ENCODE measurements around the gene GIPC3.

The GIPC3 gene

GRCh38 chr19:3614858-3615505 is 29.7 kb downstream of the GIPC3 start:
- no peak for DNase-seq
- TF ChIP-seq, protein P1, sequence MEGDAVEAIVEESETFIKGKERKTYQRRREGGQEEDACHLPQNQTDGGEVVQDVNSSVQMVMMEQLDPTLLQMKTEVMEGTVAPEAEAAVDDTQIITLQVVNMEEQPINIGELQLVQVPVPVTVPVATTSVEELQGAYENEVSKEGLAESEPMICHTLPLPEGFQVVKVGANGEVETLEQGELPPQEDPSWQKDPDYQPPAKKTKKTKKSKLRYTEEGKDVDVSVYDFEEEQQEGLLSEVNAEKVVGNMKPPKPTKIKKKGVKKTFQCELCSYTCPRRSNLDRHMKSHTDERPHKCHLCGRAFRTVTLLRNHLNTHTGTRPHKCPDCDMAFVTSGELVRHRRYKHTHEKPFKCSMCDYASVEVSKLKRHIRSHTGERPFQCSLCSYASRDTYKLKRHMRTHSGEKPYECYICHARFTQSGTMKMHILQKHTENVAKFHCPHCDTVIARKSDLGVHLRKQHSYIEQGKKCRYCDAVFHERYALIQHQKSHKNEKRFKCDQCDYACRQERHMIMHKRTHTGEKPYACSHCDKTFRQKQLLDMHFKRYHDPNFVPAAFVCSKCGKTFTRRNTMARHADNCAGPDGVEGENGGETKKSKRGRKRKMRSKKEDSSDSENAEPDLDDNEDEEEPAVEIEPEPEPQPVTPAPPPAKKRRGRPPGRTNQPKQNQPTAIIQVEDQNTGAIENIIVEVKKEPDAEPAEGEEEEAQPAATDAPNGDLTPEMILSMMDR (IDR thresholded peaks at IDR 0.05; ENCODE audit: low read depth, low read length) = no peak
- H3K9me3 ChIP-seq (ENCODE audit: severe bottlenecking) = no peaks in the 10 kb centered on the region
- H3K4me3 ChIP-seq (ENCODE audit: low read depth, low read length) = no peak overlapping the region
- H3K27me3 ChIP-seq (ENCODE audit: insufficient read depth, low read depth, severe bottlenecking) = no peaks in the 10 kb centered on the region
- no peak overlapping the region for H3K27ac ChIP-seq
- H3K36me3 ChIP-seq = peaks cover 29% of the 10 kb centered on the region

DNA sequence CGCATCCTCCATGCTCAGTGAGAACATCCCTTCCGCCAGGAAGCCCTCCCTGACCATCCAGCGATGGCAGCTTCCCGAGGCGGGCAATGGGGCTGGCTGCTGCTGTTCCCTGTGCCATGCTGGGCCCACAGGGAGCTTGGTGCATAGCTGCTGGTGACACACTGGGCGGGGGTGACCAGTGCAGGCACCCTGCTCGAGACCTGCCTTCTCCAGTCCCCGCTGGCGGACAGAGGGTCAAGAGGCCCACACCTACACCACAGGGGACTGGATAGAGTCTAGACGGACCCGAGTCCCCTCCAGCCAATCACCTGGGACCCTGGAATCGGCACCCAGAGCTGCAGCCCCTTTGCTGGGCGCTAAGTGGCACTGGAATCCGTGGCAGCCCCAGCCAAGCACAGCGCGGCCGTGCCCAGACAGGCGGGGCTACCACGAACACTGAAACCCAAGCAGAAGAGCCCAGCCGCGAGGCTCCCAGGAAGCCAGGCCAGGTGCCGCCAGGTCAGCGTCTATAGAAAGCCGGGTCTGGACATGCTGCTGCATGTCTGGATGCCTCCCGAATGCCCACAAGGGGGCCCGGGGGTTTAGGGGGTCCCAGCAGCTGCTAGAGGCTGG is 30.4 kb downstream of the GIPC3 start:
- no peak for DNase-seq
- no peak overlapping the region for H3K27ac ChIP-seq
- H3K27me3 ChIP-seq (ENCODE audit: insufficient read depth, low read depth, severe bottlenecking) = no peaks in the 10 kb centered on the region
- H3K9me3 ChIP-seq (ENCODE audit: severe bottlenecking) = no peaks in the 10 kb centered on the region
- TF ChIP-seq, protein P1 (IDR thresholded peaks at IDR 0.05; ENCODE audit: low read depth, low read length) = no peak
- H3K36me3 ChIP-seq = peaks cover 31% of the 10 kb centered on the region
- H3K4me3 ChIP-seq (ENCODE audit: low read depth, low read length) = no peak overlapping the region

GRCh38 chr19:3617463-3617862 is 32.2 kb downstream of the GIPC3 start:
- no peak for DNase-seq
- Histone ChIP-seq H3K27me3 (ENCODE audit: insufficient read depth, low read depth, severe bottlenecking) (no peaks in the 10 kb centered on the region), H3K9me3 (ENCODE audit: severe bottlenecking) (no peaks in the 10 kb centered on the region), H3K36me3 (peaks cover 30% of the 10 kb centered on the region), H3K4me3 (ENCODE audit: low read depth, low read length) (no peak overlapping the region), H3K27ac (no peak overlapping the region)
- TF ChIP-seq, protein P1 (IDR thresholded peaks at IDR 0.05; ENCODE audit: low read depth, low read length) = no peak

DNA sequence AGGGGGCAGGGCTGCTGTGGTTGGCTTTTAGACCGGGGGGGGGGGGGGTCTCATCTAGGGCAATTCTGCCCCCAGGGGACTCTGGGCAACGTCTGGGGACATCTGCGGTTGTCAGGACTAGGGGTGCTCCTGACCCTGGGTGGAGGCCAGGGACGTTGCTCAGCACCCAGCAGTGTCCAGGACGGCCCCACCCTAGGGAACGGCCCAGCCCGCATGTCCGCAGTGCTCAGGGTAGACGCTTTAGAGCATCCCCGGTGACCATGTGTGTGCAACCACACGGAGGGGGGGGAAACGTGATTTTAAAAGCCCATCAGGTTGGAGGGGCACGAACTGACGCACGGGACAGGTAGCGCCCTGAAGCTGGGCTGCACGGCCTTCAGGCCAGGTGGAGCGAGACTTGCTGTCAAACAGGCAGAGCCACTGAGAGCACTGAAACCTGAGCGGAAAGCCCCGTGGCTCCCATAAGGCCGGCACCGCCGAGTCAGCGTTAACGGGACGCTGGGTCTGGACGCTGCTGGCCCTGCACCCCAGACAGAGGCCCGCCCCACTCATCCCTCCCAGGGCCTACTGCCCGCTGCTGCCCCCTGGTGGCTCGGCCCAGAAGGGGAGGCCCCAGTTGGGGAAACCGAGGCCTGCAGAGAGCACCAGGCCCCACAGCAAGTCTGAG is 33.0 kb downstream of the GIPC3 start:
- peaks cover 32% of the 10 kb centered on the region for H3K36me3 ChIP-seq
- no peak overlapping the region for H3K4me3 ChIP-seq (ENCODE audit: low read depth, low read length)
- H3K27me3 ChIP-seq (ENCODE audit: insufficient read depth, low read depth, severe bottlenecking) = no peaks in the 10 kb centered on the region
- TF ChIP-seq, protein P1 (IDR thresholded peaks at IDR 0.05; ENCODE audit: low read depth, low read length) = peak; percentile 92
- H3K27ac ChIP-seq = no peak overlapping the region
- no peaks in the 10 kb centered on the region for H3K9me3 ChIP-seq (ENCODE audit: severe bottlenecking)
- peak; percentile 69 for DNase-seq

GRCh38 chr19:3618811-3619630 is 33.7 kb downstream of the GIPC3 start:
- no peak overlapping the region for H3K4me3 ChIP-seq (ENCODE audit: low read depth, low read length)
- H3K9me3 ChIP-seq (ENCODE audit: severe bottlenecking) = no peaks in the 10 kb centered on the region
- peaks cover 29% of the 10 kb centered on the region for H3K36me3 ChIP-seq
- H3K27me3 ChIP-seq (ENCODE audit: insufficient read depth, low read depth, severe bottlenecking) = no peaks in the 10 kb centered on the region
- DNase-seq = no peak
- TF ChIP-seq, protein P1 (IDR thresholded peaks at IDR 0.05; ENCODE audit: low read depth, low read length) = no peak
- H3K27ac ChIP-seq = no peak overlapping the region

All from WERI-Rb-1 (cell line).